NOMO-1 treated with dmso at 0.1 percent for 144 hours (cell line): ENCODE measurements around the gene POLR1E.
"Not testable (repeated sequence)": the region's sequence is repeated elsewhere in the genome, so short reads cannot be mapped to it uniquely, and the experiment has no call there.

ENCODE experiments used
- DNase-seq: peaks from one replicate; lab custom pipeline; 2025; ENCODE audit not compliant: unreplicated experiment; lab: John Stamatoyannopoulos, UW

POLR1E gene

GRCh38 chr9:37464426-37465248, 21.1 kb upstream of the POLR1E start:
- no peak for DNase-seq

GRCh38 chr9:37465249-37466036, 20.3 kb upstream of the POLR1E start, which contains the start of gene ZBTB5:
TSS of gene ZBTB5 (minus strand) at chr9:37465450. CDS start at chr9:37442551, 22,899 bp downstream.
- peak; percentile 93 for DNase-seq

- DNase-seq: no peak
Measured at GRCh38 chr9:37466037-37466709, 19.6 kb upstream of the POLR1E start.

GRCh38 chr9:37467530-37467929, 18.2 kb upstream of the POLR1E start:
- not testable (repeated sequence) for DNase-seq

- no peak for DNase-seq
Measured at GRCh38 chr9:37468620-37469019, 17.1 kb upstream of the POLR1E start.

- DNase-seq: no peak
Measured at GRCh38 chr9:37471942-37472684, 13.6 kb upstream of the POLR1E start.

GRCh38 chr9:37473982-37474381, 11.8 kb upstream of the POLR1E start:
- not testable (repeated sequence) for DNase-seq

GRCh38 chr9:37474438-37474837, 11.3 kb upstream of the POLR1E start:
- no peak for DNase-seq

- DNase-seq: no peak
Measured at GRCh38 chr9:37476930-37477329, 8.8 kb upstream of the POLR1E start.

GRCh38 chr9:37477443-37477842, 8.3 kb upstream of the POLR1E start:
- DNase-seq: not testable (repeated sequence)

GRCh38 chr9:37477987-37478619, 7.6 kb upstream of the POLR1E start:
- DNase-seq: not testable (repeated sequence)

- no peak for DNase-seq
Measured at GRCh38 chr9:37480759-37481158, 5.0 kb upstream of the POLR1E start.

- no peak for DNase-seq
Measured at GRCh38 chr9:37486256-37486615, 488 bp downstream of the POLR1E start.

- DNase-seq: no peak
Measured at GRCh38 chr9:37486616-37487548, 1.1 kb downstream of the POLR1E start.

- DNase-seq: no peak
Measured at GRCh38 chr9:37491939-37492338, 6.2 kb downstream of the POLR1E start.

- no peak for DNase-seq
Measured at GRCh38 chr9:37495571-37495970, 9.8 kb downstream of the POLR1E start.

- DNase-seq: no peak
Measured at GRCh38 chr9:37496020-37496419, 10.3 kb downstream of the POLR1E start.

- no peak for DNase-seq
Measured at GRCh38 chr9:37497320-37497719, 11.6 kb downstream of the POLR1E start.

- DNase-seq: no peak
Measured at GRCh38 chr9:37498457-37498856, 12.7 kb downstream of the POLR1E start.
